Neural progenitor cell (in vitro differentiated cells): ENCODE data around the gene PRKAG3.

Experiments used
- EZH2 ChIP-seq: fragments of 200-600 bp; sonication (generic); IDR thresholded peaks from 2 replicates; pipeline ENCODE4 v1.6.1; 2017; ENCODE audit warnings: antibody characterized with exemption, mild to moderate bottlenecking, moderate library complexity
- TF ChIP-seq, protein P1 (sequence below): fragments of 200-600 bp; sonication (generic); IDR thresholded peaks from 2 replicates; pipeline ENCODE4 v1.5.1; 2017; ENCODE audit warnings: antibody characterized with exemption, mild to moderate bottlenecking

DNA sequence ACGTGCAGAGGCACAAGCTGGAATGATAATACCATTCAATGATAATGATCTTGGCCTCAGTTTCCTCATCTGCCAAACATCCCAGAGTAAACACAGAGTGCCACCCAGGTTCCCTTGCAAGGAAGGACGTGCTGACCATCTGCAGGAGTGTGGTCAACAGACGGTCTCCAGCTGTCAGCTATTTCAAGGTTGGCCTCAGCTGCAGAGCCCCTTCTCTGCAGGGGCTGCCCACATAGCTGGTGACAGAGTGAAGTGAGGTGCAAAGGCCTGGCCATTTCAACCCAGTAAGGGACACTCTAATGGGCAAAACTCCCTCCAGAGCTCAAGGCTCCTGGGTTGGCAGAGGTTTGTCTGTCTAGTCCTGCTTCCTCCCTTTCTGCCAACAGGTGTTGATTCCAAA is 19.7 kb upstream of the PRKAG3 start:
- no peak for TF ChIP-seq EZH2
- TF ChIP-seq, protein P1, sequence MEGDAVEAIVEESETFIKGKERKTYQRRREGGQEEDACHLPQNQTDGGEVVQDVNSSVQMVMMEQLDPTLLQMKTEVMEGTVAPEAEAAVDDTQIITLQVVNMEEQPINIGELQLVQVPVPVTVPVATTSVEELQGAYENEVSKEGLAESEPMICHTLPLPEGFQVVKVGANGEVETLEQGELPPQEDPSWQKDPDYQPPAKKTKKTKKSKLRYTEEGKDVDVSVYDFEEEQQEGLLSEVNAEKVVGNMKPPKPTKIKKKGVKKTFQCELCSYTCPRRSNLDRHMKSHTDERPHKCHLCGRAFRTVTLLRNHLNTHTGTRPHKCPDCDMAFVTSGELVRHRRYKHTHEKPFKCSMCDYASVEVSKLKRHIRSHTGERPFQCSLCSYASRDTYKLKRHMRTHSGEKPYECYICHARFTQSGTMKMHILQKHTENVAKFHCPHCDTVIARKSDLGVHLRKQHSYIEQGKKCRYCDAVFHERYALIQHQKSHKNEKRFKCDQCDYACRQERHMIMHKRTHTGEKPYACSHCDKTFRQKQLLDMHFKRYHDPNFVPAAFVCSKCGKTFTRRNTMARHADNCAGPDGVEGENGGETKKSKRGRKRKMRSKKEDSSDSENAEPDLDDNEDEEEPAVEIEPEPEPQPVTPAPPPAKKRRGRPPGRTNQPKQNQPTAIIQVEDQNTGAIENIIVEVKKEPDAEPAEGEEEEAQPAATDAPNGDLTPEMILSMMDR: no peak
